ENCODE measurements around the gene NNT.

Gene NNT

GRCh38 chr5:43637416-43637815, 34.4 kb downstream of the NNT start:
- DNase-seq (ENCODE audit: low read depth): no peak

GRCh38 chr5:43638107-43638506, 35.1 kb downstream of the NNT start:
- TF ChIP-seq CTCF (IDR thresholded peaks at IDR 0.05; ENCODE audit: insufficient read depth, low read depth, low read length, missing control alignments): no peak
- H3K4me3 ChIP-seq (ENCODE audit: low read depth, low read length): no peak overlapping the region
- no peak for DNase-seq (ENCODE audit: low read depth)

More at GRCh38 chr5:43637416-43637815, 34.4 kb downstream of the NNT start:
- no peak for TF ChIP-seq CTCF (IDR thresholded peaks at IDR 0.05; ENCODE audit: insufficient read depth, low read depth, low read length, missing control alignments)
- no peak overlapping the region for H3K4me3 ChIP-seq (ENCODE audit: low read depth, low read length)

- H3K4me3 ChIP-seq (ENCODE audit: low read depth, low read length): no peak overlapping the region
- no peak for DNase-seq (ENCODE audit: low read depth)
- TF ChIP-seq CTCF (IDR thresholded peaks at IDR 0.05; ENCODE audit: insufficient read depth, low read depth, low read length, missing control alignments): no peak
These were observed 35.6 kb downstream of the NNT start for GRCh38 chr5:43638546-43638945.

- H3K4me3 ChIP-seq (ENCODE audit: low read depth, low read length): no peak overlapping the region
- no peak for TF ChIP-seq CTCF (IDR thresholded peaks at IDR 0.05; ENCODE audit: insufficient read depth, low read depth, low read length, missing control alignments)
- no peak for DNase-seq (ENCODE audit: low read depth)
These were observed 36.6 kb downstream of the NNT start for GRCh38 chr5:43639566-43639965.

GRCh38 chr5:43642428-43642827, 39.4 kb downstream of the NNT start:
- TF ChIP-seq CTCF (IDR thresholded peaks at IDR 0.05; ENCODE audit: insufficient read depth, low read depth, low read length, missing control alignments): no peak
- H3K4me3 ChIP-seq (ENCODE audit: low read depth, low read length): no peak overlapping the region
- no peak for DNase-seq (ENCODE audit: low read depth)

GRCh38 chr5:43643327-43643726, 40.3 kb downstream of the NNT start:
- no peak for TF ChIP-seq CTCF (IDR thresholded peaks at IDR 0.05; ENCODE audit: insufficient read depth, low read depth, low read length, missing control alignments)
- H3K4me3 ChIP-seq (ENCODE audit: low read depth, low read length): no peak overlapping the region
- DNase-seq (ENCODE audit: low read depth): no peak

- DNase-seq (ENCODE audit: low read depth): no peak
- no peak overlapping the region for H3K4me3 ChIP-seq (ENCODE audit: low read depth, low read length)
- TF ChIP-seq CTCF (IDR thresholded peaks at IDR 0.05; ENCODE audit: insufficient read depth, low read depth, low read length, missing control alignments): no peak
These were observed 40.8 kb downstream of the NNT start for GRCh38 chr5:43643750-43644149.

All from GM12865 (cell line).